ENCODE data around the gene ITPR1. TPM values are rescaled to one million over a fixed set of nuclear protein-coding genes. Genes with fewer than 3 reads are reported as not detected.

The ITPR1 gene
- total and polyA plus RNA-seq, 2 experiments from 2014 or later, result 17.6 to 28.8 TPM

DNA sequence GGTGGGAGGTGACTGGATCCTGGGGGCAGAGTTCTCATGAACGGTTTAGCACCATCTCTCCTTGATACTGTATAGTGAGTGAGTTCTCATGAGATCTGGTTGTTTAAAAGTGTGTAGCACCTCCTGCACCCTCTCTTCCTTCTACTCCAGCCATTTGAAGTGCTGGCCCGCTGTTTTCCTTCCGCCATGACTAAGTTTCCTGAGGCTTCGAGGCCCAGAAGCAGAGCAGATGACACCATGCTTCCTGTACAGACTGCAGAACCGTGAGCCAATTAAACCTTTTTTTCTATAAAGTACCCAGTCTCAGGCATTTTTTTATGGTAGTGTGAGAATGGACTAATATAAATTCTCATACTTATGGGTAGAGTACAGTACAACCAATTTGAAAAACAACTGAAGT lies 362.5 kb downstream of the ITPR1 start:
- Histone ChIP-seq H3K27me3 (no peaks in the 10 kb centered on the region), H3K36me3 (no peaks in the 10 kb centered on the region), H3K9me3 (ENCODE audit: low read depth) (no peaks in the 10 kb centered on the region), H3K27ac (no peak overlapping the region), H3K4me1 (ENCODE audit: low read depth) (peaks cover 5% of the 10 kb centered on the region), H3K4me3 (no peak overlapping the region)
- DNase-seq (ENCODE audit: low read depth in 1 of 2, low spot score in 1 of 2), result no peak
- TF ChIP-seq, protein P1, sequence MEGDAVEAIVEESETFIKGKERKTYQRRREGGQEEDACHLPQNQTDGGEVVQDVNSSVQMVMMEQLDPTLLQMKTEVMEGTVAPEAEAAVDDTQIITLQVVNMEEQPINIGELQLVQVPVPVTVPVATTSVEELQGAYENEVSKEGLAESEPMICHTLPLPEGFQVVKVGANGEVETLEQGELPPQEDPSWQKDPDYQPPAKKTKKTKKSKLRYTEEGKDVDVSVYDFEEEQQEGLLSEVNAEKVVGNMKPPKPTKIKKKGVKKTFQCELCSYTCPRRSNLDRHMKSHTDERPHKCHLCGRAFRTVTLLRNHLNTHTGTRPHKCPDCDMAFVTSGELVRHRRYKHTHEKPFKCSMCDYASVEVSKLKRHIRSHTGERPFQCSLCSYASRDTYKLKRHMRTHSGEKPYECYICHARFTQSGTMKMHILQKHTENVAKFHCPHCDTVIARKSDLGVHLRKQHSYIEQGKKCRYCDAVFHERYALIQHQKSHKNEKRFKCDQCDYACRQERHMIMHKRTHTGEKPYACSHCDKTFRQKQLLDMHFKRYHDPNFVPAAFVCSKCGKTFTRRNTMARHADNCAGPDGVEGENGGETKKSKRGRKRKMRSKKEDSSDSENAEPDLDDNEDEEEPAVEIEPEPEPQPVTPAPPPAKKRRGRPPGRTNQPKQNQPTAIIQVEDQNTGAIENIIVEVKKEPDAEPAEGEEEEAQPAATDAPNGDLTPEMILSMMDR (IDR thresholded peaks at IDR 0.05; ENCODE audit: low read depth, low read length), result no peak

DNA sequence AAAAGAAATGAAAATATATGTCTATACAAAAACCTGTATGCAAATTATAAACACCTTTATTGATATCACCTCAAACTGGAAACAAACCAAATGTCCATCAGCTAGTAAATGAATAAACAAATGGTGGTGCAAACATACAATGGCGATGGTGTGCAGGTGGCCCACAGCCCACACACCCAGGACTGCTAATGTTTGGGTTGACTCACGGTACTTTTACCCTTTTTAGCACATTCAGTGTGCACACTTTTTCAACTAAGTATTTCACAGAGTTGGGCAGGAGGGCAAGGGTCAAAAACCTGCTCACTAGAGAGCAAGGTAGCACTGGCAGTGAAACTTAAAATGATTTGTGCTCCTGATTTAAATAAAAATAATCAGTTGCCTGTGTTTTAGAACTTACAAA lies 363.0 kb downstream of the ITPR1 start:
- H3K27ac ChIP-seq, result no peak overlapping the region
- TF ChIP-seq, protein P1 (IDR thresholded peaks at IDR 0.05; ENCODE audit: low read depth, low read length), result no peak
- H3K27me3 ChIP-seq, result no peaks in the 10 kb centered on the region
- peaks cover 5% of the 10 kb centered on the region for H3K4me1 ChIP-seq (ENCODE audit: low read depth)
- no peak for DNase-seq (ENCODE audit: low read depth in 1 of 2, low spot score in 1 of 2)
- H3K36me3 ChIP-seq, result no peaks in the 10 kb centered on the region
- H3K9me3 ChIP-seq (ENCODE audit: low read depth), result peaks cover 3% of the 10 kb centered on the region
- no peak overlapping the region for H3K4me3 ChIP-seq

DNA sequence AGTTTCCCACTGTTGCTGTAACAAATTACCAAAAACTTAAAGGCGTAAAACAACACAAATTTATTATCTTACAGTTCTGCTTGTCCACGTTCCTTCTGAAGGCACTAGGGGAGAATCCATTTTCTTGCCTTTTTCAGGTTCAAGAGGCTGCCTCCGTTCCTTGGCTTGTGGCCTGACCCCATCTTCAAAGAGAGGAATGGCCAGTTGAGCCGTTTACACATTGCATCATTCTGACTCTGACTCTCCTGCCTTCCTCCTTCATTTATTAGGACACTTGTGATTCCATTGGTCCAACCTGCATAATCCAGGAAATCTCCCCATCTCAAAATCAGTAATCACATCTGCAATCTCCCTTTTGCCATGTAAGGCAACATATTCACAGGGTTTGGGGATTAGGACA lies 363.4 kb downstream of the ITPR1 start:
- H3K27ac ChIP-seq, result no peak overlapping the region
- TF ChIP-seq, protein P1 (IDR thresholded peaks at IDR 0.05; ENCODE audit: low read depth, low read length), result no peak
- peaks cover 5% of the 10 kb centered on the region for H3K4me1 ChIP-seq (ENCODE audit: low read depth)
- no peaks in the 10 kb centered on the region for H3K36me3 ChIP-seq
- H3K9me3 ChIP-seq (ENCODE audit: low read depth), result peaks cover 3% of the 10 kb centered on the region
- no peak overlapping the region for H3K4me3 ChIP-seq
- H3K27me3 ChIP-seq, result no peaks in the 10 kb centered on the region
- no peak for DNase-seq (ENCODE audit: low read depth in 1 of 2, low spot score in 1 of 2)

DNA sequence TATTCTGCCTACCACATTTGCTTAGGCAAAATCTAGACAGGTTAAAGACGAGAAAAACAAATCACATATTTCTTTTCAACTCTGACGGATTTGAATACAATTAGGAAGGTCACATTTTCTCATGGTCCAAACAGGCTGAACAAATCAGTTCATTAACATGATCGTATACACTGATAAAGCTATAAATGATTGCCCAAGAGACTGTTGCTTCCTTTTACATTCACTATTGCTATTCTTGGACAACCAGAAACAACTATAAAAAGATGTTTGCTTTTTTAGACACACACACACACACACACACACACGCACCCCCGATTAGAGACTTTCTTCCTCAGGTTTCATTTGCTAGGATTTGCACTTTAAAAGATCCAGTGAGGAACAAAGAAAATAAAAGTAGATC lies 363.8 kb downstream of the ITPR1 start:
- Histone ChIP-seq H3K9me3 (ENCODE audit: low read depth) (peaks cover 3% of the 10 kb centered on the region), H3K4me3 (no peak overlapping the region), H3K27ac (no peak overlapping the region), H3K4me1 (ENCODE audit: low read depth) (peaks cover 5% of the 10 kb centered on the region), H3K36me3 (no peaks in the 10 kb centered on the region), H3K27me3 (no peaks in the 10 kb centered on the region)
- no peak for DNase-seq (ENCODE audit: low read depth in 1 of 2, low spot score in 1 of 2)
- TF ChIP-seq, protein P1 (IDR thresholded peaks at IDR 0.05; ENCODE audit: low read depth, low read length), result no peak

DNA sequence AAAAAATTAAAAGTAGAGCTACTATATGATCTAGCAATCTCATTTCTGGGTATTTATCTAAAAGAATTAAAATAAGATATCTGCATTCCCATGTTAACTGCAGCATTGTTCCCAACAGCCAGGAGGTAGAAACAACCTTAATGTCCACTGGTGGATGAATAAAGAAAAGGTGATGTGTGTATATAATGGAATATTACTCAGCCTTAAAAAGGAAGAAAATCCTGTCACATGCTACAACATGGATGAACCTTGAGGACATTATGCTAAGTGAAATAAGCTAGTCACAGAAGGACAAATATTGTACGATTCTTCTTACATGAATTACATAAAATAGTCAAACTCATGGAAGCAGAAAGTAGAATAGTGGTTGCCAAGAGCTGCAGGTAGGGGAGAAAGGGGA lies 366.6 kb downstream of the ITPR1 start:
- Histone ChIP-seq H3K27ac (no peak overlapping the region), H3K9me3 (ENCODE audit: low read depth) (peaks cover 3% of the 10 kb centered on the region), H3K4me3 (no peak overlapping the region), H3K27me3 (no peaks in the 10 kb centered on the region), H3K4me1 (ENCODE audit: low read depth) (no peaks in the 10 kb centered on the region), H3K36me3 (no peaks in the 10 kb centered on the region)
- TF ChIP-seq, protein P1 (IDR thresholded peaks at IDR 0.05; ENCODE audit: low read depth, low read length), result no peak
- DNase-seq (ENCODE audit: low read depth in 1 of 2, low spot score in 1 of 2), result no peak

DNA sequence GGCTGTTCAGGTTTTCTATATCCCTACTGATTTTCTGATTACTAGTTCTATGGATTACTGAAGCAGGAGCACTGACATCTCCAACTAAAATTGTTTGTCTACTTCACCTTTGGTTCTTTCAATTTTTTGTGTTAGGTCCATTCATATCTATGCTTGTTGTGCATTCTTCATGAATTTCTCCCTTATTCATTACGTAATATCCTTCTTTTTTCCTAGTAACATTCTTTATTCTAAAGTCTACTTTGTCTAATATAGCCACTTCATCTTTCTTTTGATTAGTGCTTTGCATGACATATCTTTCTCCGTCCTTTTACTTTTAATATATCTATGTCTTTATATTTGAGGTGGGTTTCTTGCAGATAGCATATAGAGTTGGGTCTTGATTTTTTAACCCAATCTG lies 369.8 kb downstream of the ITPR1 start:
- peaks cover 3% of the 10 kb centered on the region for H3K9me3 ChIP-seq (ENCODE audit: low read depth)
- H3K27ac ChIP-seq, result no peak overlapping the region
- DNase-seq (ENCODE audit: low read depth in 1 of 2, low spot score in 1 of 2), result no peak
- H3K36me3 ChIP-seq, result no peaks in the 10 kb centered on the region
- H3K4me3 ChIP-seq, result no peak overlapping the region
- TF ChIP-seq, protein P1 (IDR thresholded peaks at IDR 0.05; ENCODE audit: low read depth, low read length), result no peak
- no peaks in the 10 kb centered on the region for H3K27me3 ChIP-seq
- H3K4me1 ChIP-seq (ENCODE audit: low read depth), result no peaks in the 10 kb centered on the region
